ENCODE measurements around the gene TENT5A.

GRCh38 chr6:81700414-81700813 is 52.1 kb downstream of the TENT5A start:
- TF ChIP-seq POU6F1 (CRISPR knock-in tag; IDR thresholded peaks at IDR 0.05; ENCODE audit: borderline replicate concordance, low read depth) (no peak), ISL1 (CRISPR knock-in tag; IDR thresholded peaks at IDR 0.05) (no peak), CREB5 (CRISPR knock-in tag; IDR thresholded peaks at IDR 0.05; ENCODE audit: low read depth) (no peak), SNAI2 (CRISPR knock-in tag; IDR thresholded peaks at IDR 0.05) (no peak), RARB (CRISPR knock-in tag; IDR thresholded peaks at IDR 0.05) (no peak), ZFP3 (CRISPR knock-in tag; IDR thresholded peaks at IDR 0.05) (no peak), ZC3H10 (CRISPR knock-in tag; IDR thresholded peaks at IDR 0.05) (no peak), PPARA (CRISPR knock-in tag; IDR thresholded peaks at IDR 0.05; ENCODE audit: borderline replicate concordance) (no peak), ZFP30 (CRISPR knock-in tag; IDR thresholded peaks at IDR 0.05) (no peak)
